Activated CD4-positive, alpha-beta T cell treated with anti-CD3 and anti-CD28 coated beads for 4 hours (primary cell): ENCODE results near the gene PGBD1.
"Not testable (repeated sequence)": the region's sequence is repeated elsewhere in the genome, so short reads cannot be mapped to it uniquely, and the experiment has no call there.

Experiments used
- DNase-seq, 2 donors: peaks; one replicate each; pipeline ENCODE4 v3.0.0-alpha.2; 2020

The PGBD1 gene

DNA sequence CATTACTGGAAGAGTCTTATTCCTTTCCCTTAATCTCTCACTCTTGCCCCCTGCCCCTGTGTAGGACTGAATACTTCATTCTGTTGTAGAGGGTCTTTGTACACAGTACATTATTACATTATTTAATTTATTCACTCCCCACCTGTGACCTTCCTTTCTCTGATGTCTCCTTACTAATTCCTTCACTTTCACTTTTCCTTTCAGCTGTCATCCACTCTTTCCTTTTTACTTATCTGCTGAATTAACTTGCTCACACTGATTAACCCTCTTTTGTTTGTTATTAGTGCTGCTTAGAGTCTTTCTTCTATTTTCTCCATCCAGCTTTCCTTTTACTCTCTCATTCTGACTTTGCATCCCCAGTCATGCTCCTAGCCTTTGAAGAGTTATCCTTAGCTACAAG, 6.5 kb upstream of the PGBD1 start:
- DNase-seq: no peak

DNA sequence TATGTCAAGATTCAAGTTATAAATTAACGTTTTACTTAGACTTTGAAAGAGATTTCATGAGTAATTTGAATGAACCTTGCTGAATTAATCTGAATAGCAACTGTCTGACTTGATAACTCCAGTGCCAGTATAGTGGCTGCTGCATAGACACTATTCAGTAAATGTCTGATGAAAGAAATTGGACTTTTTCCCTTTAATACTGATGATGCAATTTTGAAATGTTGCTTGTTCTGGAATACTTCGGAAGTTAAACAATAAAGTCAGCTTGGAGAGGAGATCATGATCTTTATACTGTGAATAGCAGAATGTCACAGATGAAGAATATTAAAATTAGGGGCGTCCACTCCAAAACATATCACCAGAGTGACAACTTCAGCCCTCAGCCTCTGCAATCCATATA, 3.6 kb upstream of the PGBD1 start:
- no peak for DNase-seq

DNA sequence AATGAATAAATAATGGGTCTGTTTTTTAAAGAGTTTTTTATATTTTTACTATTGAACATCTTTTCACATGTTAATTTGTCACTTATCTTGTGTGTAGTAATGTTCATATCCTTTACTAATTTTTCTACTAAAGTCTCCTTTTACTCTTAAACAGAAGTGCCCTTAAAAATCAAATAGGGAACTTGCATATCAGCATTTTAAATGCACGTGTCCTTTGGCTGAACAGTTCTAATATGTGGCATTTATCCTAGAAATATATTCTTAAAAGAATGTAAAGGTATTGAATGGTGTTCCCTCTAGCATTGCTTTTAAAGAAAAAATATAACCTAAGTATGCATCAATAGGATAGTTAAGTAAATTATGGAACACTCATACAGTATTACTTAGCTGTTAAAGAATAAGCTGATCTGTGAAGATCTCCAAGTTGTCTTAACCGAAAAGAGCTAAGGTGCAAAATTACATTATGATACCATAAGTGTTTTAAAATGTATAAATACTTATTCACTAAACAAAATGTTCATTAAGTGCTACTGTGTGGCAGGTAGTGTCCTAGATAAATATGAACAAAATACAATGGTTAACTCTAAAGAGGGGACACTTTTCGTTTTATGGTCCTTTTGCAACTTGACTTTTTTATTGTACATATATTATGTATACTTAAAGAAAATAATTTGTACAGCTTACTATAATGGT, 631 bp upstream of the PGBD1 start:
- no peak for DNase-seq

DNA sequence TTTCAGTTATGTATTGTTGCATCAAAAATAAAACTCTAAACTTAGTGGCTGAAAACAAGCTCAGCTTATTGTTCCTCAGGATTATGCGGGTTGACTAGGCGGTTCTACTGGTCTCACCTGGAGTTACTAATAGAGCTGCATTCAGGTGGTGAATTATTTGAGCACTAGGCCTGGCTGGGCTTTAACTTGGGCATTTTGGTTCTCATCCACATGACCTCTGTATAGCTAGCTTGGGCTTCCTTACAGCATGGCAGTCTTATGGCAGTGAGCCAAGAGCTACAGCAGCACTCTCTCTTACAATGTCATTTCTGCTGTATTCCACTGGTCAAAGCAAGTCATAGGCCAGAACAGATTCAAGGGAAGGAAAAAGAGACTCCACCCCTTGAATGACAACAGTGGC, 1.6 kb downstream of the PGBD1 start:
- DNase-seq: no peak

DNA sequence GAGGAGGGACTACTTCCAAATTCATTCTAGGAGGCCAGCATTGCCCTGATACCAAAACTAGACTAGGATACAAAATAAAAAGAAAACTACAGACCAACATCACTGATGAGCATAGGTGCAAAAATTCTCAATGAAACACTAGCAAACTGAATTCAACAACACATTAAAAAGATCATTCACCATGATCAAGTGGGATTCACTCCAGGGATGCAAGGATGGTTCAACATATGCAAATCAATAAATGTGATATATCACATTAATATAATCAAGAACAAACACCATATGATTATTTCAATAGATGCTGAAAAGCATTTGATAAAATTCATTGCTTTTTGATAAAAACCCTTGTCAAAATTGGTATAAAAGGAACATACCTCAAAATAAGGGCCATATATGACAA, 10.2 kb downstream of the PGBD1 start:
- DNase-seq: no peak

DNA sequence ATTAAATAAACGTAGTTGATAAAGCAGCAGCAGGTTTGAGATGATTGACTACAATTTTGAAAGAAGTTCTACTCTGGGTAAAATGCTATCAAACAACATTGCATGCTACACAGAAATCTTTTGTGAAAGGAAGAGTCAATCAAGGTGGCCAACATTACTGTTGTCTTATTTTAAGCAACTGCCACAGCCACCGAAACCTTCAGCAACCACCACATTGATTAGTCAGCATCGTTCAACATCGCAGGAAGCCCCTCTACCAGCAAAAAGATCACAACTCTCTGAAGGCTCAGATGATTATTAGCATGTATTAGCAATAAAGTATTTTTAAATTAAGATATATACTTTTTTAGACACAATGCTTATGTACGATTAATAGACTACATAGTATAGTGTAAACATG, 14.0 kb downstream of the PGBD1 start:
- no peak for DNase-seq

DNA sequence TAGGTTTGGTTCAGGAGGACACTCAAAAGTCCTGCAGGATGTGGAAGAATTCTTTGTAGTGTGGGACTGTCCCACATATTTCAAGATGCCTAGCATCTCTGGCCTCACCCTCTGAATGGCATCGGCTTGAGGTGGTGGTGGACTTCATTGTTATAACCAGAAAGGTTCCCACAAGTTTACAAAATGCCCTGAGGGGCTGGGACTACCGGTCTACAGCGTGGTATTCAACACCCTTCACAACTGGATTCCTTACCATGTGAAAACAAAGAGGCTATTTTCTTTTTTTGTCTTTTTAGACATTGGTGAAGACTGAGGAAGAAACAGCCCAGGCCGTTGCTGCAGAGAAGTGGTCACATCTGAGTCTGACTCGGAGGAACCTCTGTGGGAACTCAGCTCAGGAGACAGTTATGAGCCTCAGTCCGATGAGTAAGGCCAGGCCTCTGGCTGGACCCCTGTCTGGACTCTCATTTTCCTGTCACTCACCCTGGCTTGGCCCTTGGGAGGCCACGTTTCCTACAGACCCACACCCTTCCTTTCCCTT, 15.2 kb downstream of the PGBD1 start:
- no peak for DNase-seq

DNA sequence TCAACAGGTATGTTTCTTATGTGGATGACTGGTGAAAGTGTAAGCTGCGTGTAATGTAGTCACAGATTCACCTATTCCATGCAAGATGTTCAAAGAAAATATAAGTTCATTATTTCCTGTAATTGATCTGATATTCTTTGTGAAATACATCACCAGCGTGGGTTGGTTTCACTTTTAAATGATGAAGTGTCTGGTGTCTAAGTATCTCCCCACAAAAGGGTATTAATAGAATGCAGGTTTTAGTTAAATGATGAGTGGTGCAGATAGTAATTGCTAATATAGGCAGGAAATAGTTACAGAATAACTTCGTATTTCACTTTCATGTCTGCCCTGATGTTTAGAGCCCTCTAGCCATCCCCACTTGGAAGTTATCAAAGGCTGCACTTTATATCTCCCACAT, 22.2 kb downstream of the PGBD1 start:
- DNase-seq: peak in 1 of 2 donors; percentile 8

DNA sequence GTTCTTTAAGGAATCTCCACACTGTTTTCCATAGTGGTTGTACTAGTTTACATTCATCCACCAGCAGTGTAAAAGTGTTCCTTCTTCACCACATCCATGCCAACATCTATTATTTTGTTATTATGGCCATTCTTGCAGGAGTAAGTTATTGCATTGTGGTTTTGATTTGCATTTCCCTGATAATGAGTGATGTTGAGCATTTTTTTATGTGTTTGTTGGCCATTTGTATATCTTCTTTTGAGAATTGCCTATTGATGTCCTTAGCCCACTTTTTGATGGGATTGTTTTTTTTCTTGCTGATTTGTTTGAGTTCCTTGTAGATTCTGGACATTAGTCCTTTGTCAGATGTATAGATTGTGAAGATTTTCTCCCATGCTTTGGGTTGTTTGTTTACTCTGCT, 25.0 kb downstream of the PGBD1 start:
- not testable (repeated sequence) for DNase-seq

DNA sequence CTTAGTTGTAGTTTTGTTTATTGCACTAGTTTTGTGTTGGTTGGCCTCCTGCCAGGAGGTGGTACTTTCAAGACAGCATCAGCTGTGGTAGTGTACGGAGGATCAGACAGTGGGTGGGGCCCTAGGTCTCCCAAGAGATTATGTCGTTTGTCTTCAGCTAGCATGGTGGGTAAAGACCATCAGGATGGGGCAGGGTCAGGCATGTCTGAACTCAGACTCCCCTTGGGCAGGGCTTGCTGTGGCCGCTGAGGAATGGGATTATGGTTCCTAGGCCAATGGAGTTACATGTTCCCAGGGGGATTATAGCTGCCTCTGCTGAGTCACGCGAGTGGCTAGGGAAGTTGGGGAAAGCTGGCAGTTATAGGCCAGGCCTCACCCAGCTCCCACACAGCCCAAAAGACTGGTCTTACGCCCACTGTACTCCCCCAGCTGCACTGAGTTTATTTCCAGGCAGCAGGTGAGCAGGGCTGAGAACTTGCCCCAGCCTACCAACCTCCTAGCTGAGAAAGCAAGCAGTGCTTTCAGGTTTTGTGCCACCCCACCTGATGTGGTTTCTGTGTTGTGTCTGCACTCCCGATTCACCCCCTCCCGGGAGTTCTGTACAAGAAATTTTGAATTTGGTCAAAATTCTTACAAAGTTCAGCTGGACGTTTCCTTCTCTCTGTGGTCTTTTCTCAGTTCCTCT, 29.9 kb downstream of the PGBD1 start:
- DNase-seq: no peak

DNA sequence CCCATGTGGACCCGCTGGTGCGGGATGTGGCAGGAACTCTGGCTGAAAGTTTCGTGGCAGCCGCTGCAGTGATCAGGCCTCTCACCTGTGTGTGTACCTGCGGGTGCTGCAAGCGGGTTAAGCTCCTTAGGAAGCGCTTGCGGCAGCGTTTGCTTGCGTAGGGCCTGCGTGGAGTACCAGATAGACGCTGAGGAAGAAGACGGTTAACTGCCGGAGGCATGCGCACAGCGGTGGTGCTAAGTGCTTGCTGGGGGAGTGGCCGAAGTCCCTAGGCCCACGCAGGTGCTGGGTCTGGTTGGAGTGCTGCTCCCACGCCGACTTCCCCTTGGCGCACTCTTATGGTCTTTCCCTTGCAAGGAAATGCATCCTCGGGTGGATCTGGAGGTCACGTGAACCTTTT, 31.6 kb downstream of the PGBD1 start:
- no peak for DNase-seq

DNA sequence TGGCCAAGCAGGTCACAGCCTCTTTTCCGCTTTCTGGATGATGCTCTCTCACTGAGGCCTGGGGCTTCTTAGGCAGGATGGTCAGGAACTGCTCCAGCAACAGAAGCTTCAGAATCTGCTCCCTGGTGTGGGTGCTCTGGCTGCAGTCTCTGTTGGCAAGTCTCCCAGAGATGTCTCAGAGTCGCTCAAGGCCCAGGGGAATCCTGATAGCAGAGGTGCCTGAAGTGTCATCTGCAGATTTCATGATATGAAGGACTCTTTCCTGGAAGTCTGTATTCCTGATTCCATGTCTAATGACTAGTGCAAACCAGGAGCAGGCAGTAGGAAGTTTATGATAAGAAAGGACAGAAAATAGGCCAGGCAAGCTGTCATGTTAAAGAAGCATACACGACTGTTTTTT, 34.3 kb downstream of the PGBD1 start:
- DNase-seq: no peak

DNA sequence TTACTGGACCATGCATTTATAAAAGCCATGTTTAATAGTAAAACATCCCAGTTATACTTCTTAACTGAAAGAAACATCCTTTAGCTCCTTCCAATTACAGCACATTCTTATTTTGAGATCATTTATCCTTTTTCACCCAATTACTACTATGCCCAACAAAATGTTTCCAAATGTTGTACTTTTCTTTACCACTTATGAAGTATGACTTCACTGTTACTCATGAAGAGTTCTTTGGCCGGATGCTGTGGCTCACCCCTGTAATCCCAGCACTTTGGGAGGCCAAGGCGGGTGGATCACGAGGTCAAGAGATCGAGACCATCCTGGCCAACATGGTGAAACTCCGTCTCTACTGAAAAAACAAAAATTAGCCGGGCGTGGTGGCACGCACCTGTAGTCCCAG, 36.5 kb downstream of the PGBD1 start:
- DNase-seq: not testable (repeated sequence)

DNA sequence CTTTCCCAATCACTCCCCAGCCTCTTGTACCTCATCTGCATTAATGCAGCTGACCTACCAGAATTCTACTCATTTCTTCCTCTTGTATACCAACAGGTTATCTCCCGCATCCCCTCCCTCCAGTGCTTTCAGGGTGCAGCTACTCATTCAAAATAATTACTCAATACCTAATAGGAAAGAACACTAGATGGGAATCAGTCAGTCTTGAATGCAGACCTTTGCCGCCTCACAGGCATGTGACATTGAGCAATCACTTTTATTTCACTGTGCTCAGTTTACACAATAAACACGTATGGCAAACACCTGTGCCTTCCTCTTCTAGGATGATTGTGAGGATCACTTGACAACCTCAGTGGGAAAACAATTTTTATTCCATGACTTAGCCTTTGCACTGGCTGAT, 41.3 kb downstream of the PGBD1 start:
- no peak for DNase-seq

DNA sequence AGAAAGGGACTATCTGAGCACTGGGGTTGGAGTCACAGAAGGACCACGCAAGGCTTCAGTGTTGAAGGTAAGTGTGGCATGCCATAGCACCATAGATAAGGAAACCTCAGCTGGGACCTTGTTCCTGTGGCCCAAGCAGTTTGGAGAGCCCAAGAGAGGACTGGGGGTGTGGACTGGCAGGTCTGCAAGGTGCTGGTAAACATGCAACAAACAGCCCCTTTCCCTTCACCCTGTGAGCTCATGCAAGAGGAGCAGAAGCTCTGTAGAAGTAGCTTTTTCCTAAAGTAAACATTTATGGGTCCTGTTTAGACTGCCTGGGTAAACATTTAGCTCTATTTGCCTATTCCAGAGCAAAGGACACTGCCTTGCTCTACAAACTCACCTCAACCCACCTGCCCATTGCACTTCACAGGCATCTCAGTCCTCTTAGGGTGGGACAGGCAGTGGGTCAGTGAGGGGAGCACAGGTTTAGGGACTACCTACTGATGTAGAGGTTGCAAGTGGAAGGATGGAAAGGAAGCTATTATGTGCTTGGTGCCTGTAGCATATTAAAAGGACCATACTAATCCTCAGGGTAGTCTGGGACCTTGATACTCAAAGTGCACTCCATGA, 42.5 kb downstream of the PGBD1 start:
- DNase-seq: no peak

DNA sequence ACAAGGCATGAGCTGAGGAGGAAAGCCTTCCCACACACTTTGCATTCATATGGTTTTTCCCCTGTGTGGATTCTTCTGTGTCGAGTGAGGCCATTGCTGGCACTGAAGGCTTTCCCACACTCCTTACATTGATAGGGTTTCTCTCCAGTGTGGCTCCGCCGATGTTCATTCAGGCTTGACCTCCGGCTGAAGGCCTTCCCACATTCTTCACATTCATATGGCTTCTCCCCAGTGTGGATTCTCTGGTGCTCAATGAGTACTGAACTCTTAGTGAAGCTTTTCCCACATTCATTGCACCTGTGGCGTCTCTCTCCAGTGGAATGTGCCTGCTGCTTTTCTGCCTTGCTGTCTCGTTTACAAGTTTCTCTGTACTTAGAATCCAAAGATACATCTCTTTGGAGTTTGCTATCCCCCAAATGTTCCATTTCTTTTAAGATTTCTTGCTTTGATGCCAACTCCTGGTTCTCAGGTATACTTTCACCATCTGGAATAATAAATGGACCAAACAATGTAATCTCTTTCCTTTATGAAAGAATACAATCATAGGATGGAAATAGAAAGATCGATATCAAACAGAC, 45.1 kb downstream of the PGBD1 start:
- DNase-seq: no peak

DNA sequence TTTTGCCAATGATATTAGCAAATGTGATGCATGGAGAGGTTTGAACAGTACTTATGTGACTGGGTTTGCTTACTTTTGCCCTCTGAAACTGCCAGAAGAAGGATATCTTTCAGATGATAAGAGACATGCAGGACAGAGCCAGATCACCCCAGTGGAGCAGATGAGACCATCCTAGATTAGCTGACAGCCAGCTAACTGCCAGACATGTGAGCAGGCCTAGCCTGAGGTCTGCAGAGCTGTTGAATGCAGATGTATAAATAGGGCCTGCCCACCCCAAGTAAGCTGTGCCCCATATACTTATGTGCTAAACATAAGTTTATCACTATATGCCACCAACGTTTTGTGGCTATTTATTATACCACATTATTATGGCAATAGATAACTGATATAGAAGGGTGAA, 48.7 kb downstream of the PGBD1 start:
- no peak for DNase-seq

DNA sequence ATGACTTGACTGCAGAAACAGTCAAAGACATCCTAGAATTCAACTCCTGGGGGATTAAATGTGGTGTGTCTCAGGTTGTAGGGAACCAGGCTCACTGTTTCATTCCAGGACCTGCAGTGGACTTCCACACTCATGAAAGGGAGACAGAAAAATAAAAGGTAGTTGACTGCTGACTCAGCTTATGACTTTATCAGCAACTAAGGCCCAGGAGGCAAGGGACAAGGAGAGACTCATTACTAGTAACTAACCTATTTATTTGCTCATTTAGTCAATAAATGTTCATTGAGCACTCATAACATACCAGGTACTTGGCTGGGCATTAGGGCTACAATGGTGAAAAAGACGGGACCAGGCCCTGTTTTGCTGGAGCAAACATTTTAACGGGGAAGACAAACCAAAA, 51.7 kb downstream of the PGBD1 start:
- no peak for DNase-seq

DNA sequence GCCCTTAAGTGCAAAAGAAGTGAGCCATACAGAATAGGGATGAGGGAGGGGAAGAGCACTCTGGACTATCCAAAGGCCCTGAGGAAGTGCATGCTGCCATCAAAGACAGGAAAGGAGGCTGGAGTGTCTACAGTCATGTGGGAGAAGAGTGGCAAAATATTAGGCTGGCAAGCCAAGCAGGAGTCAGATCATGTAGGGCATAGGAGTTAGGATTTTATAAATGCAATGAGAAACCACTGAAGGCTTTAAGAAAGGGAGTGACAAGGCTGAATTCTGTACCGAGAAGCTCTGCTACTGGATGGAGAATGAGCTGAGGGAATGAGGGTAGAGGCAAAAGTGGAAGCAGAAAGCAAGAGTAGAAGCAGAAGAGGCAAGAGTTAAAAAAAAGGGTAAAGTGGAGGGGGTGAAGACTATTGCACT, 52.2 kb downstream of the PGBD1 start:
- DNase-seq: no peak

DNA sequence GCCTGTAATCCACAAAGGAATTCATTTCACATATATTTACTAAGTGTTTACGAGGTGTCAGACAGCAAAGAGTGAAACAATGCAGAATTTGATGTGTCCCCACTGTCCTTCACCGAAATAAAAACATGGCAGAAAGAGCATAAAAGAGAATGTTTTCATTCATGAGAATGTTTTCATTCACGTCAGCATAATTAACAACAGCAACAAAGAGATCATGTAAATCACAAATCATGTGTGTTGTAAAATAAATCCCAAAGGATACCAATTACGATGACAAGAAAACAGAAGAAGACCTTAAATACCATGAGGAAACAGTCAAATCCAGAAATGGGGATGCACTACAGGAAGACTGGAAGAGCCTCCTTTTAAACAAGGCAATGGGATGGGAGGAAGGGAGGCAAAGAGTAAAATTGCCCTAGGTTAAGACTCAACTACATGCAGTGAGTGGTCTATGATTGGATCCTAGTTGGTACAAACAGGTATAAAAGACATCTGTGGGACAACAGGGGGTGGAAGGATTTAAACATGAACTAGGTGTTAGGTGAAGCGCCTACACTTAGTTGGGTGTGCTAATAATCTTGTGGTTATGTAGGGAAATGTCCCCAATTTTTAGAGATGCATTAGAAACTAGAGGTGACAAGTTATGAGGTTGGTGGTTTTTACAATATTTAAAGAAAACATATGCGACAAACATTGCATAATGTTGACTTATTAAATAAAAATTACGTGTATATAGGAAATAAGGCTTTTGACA, 53.1 kb downstream of the PGBD1 start:
- DNase-seq: no peak

DNA sequence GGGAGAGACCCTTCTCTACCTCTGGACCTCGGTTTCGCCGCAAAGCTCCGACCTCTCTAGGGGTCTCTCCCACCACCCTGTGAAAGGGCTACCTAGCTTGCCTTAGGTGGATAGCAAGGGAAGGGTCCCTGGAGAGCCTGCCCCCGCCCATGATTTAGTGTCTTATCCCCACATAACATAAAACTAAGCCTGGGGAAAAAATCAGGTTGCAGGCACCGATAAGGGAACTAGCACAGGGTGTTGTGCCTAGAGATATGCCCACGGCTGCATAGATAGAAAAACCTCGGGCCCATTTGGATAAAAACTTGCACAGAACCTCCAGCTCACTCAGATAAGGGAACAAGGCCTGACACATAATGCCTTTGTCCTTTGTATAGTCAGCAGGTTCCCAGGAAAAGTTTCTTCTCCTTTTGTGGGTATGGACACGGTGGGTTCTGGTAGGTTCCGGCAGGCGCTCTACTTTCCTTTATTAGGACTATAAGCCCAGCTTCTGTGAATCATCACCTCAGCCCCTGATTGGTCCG, 53.7 kb downstream of the PGBD1 start:
- peak in 1 of 2 donors; percentile 5 for DNase-seq

DNA sequence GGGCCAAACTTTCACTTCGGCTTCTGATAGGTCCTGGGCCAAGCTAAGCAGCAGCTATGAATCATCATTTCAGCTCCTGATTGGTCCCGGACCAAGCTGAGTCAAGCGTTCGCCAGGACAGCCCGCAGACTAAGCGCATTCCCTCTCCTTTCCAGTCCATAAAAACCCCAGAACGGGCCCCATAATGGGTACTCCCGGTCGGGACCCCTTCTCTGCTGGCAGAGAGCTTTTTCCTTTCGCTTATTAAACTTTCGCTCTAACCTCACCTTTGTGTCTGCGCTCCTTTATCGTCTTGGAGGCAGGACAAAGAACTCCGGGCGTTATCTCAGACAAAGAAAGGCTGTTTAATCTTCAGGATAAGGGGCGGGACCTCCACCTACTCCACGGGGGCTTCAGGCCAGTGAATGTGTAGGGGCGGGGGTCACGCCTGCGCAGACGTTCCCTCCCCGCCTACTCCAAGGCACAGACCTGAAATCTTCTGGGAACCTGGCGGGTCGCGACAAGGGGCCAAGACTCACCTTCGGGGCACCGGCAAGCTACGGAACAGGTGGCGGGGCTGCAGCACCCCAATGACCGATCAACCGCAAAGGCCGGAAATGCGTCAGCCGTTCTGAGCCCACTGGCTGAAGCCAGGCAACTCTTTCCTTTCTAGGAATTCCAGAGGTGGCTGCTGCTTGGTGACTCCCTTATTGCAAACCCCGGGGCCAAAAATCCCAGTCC, 54.4 kb downstream of the PGBD1 start, which contains the start of gene ZSCAN31:
TSS of gene ZSCAN31 (minus strand) at position 585 of the 720 bp plus-strand sequence. CDS start 6,465 bp downstream, outside the sequence.
- peak; percentile 80 to 83 for DNase-seq
